HFFc6 (cell line): Measurements from ENCODE around the gene POLR1H. TPM values are rescaled to one million over a fixed set of nuclear protein-coding genes. Genes with fewer than 3 reads are reported as not detected.

Source experiments
- DNase-seq: peaks from one replicate; pipeline ENCODE4 v3.0.0-alpha.2; 2018
- H3K27ac Mint-ChIP-seq: 2 replicates; pipeline ENCODE4 v1.8.0; 2020; ENCODE audit warnings: mild to moderate bottlenecking, mixed read lengths
- H3K27me3 Mint-ChIP-seq: 2 replicates; pipeline ENCODE4 v1.8.0; 2021; ENCODE audit warnings: mild to moderate bottlenecking, moderate library complexity, mixed read lengths; ENCODE audit not compliant: insufficient read depth
- H3K36me3 Mint-ChIP-seq: 2 replicates; pipeline ENCODE4 v1.8.0; 2021; ENCODE audit warnings: low read depth, mixed read lengths
- H3K4me1 Mint-ChIP-seq: 2 replicates; pipeline ENCODE4 v1.8.0; 2020; ENCODE audit warnings: low read depth, mixed read lengths
- H3K4me3 Mint-ChIP-seq: 2 replicates; pipeline ENCODE4 v1.8.0; 2020; ENCODE audit warnings: mild to moderate bottlenecking, moderate library complexity, mixed read lengths
- H3K9me3 Mint-ChIP-seq: 2 replicates; pipeline ENCODE4 v1.8.0; 2020; ENCODE audit warnings: mild to moderate bottlenecking, mixed read lengths
- CTCF ChIP-seq: fragments of 200-600 bp; sonication (generic); IDR thresholded peaks from 2 replicates; pipeline ENCODE4 v1.5.0; 2021; ENCODE audit warnings: antibody characterized with exemption, mild to moderate bottlenecking
- total RNA-seq, 6 experiments: library from RNA; stranded (reverse); fragmentation: NEBNext Ultra II Directional; extraction: Animal tissue kit (Norgen Biotek cat#: 25700); gene quantifications; 2 replicates in 1 of 6; 3 replicates in 5 of 6; pipeline ENCODE4 v1.2.3, GENCODE V29; 2021

POLR1H gene
- total RNA-seq, 6 experiments from 2014 or later: 18.6 to 28.3 (median 23.9) TPM

- peaks cover 67% of the 10 kb centered on the region for H3K27me3 Mint-ChIP-seq
- no peak within 1 kb of the TSS for H3K27ac Mint-ChIP-seq
- peak within 1 kb of the TSS; percentile 41; the same call in 1 of the 2 replicates for H3K4me3 Mint-ChIP-seq
- peaks cover 10% of the 10 kb centered on the region for H3K4me1 Mint-ChIP-seq
- no peaks in the 10 kb centered on the region for H3K9me3 Mint-ChIP-seq
- DNase-seq: no peak
- TF ChIP-seq CTCF: no peak
- H3K36me3 Mint-ChIP-seq: peaks cover 16% of the 10 kb centered on the region
Observed at GRCh38 chr6:30075094-30075789, 14.2 kb downstream of the POLR1H start, which contains the start of gene RNF39. Gene RNF39, minus strand, starts transcription at chr6:30075769. Its CDS starts 184 bp downstream, at chr6:30075585.

DNA sequence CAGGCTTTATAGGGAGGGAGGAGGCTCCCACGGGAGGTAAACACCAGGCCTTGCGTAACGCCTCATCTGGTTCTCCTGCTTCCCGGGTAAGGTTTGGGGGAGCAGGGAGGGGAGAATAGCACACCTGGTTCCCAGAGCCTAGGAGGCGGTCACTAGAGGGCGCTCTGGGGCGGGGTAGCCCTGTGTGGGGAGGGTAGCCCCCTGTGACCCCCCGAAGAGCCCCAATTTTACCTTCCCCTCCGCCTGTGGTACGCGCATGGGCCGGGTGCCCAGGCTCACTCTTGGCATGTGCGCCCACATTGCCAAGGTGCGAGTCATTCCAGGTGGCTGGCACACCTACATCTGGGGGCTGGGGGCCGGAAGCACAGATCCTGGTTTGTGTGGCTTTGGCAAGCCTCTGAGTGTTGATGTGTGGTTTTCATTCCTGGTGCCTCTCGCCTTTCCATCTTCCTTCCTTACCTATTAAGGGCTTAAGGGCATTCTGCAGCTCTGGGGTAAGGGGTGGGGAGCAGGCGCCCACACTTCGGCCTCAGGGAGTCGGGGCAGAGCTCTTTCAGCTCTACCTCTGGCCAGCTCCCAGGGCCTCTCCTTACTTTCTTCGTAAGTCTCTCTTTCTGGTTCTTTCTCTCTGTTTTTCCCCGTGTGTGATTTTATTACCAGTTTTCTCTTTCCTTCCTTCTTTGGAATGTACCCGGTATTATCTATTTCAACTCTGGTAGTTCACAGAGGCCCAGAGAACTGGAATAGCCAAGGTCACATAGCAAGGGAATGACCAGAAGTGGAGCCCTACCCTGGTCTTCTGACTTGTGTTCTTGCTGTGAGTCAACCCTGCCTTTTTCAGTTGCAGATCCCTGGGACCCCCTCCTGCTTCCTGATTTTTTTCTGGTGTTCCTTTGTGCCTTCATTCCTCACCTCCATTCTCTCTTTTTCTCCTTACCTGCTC lies 15.0 kb downstream of the POLR1H start:
- peaks cover 8% of the 10 kb centered on the region; the same call in 1 of the 2 replicates for H3K36me3 Mint-ChIP-seq
- H3K4me3 Mint-ChIP-seq: peak overlapping the region; percentile 7; the same call in 1 of the 2 replicates
- peak; percentile 61; the same call in 1 of the 2 replicates for TF ChIP-seq CTCF
- peaks cover 68% of the 10 kb centered on the region for H3K27me3 Mint-ChIP-seq
- peaks cover 10% of the 10 kb centered on the region for H3K4me1 Mint-ChIP-seq
- H3K9me3 Mint-ChIP-seq: no peaks in the 10 kb centered on the region
- DNase-seq: no peak
- no peak overlapping the region for H3K27ac Mint-ChIP-seq

DNA sequence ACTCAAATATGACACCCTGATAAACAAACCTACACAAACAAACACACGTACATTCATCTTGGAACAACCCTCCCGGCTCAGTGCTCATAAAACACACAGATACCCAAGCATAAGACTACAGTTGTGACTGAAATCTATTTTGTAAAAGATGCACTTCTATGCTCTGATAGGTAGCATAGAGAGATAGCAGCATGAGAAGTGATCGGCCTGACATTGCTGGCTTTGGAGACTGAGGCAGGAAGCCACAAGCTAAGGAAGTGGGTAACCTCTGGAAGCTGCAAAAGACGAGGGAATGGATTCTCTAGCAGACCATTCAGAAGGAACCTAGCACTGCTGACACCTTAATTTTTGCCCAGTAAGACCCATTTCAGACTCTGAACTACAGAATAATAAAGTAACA lies 16.2 kb downstream of the POLR1H start:
- Mint-ChIP-seq H3K9me3 (no peaks in the 10 kb centered on the region), H3K4me1 (peaks cover 10% of the 10 kb centered on the region), H3K27me3 (peaks cover 61% of the 10 kb centered on the region), H3K4me3 (no peak overlapping the region), H3K27ac (no peak overlapping the region), H3K36me3 (peaks cover under 1% of the 10 kb centered on the region; the same call in 1 of the 2 replicates)
- DNase-seq: no peak
- no peak for TF ChIP-seq CTCF

DNA sequence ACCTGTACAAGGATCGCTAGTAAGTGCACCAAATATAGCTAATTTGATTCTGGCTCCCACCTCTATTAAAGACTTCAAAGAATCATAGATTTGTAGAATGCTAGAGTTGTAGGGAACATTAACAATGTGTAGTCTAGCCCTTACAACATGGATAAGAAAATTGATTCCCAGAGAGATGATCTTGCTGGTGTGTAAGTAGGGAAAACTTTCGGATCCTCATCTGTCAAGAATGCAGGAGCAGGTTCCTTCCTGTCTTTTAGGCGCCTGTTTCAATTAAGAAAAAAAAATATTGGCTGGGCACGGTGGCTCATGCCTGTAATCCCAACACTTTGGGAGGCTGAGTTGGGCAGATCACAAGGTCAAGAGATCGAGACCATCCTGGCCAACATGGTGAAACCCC lies 26.8 kb downstream of the POLR1H start:
- H3K27me3 Mint-ChIP-seq: peaks cover 46% of the 10 kb centered on the region
- no peaks in the 10 kb centered on the region; the same call in 1 of the 2 replicates for H3K9me3 Mint-ChIP-seq
- no peak for DNase-seq
- H3K27ac Mint-ChIP-seq: no peak overlapping the region
- no peak overlapping the region for H3K4me3 Mint-ChIP-seq
- H3K4me1 Mint-ChIP-seq: peaks cover 20% of the 10 kb centered on the region
- H3K36me3 Mint-ChIP-seq: peaks cover 6% of the 10 kb centered on the region; the same call in 1 of the 2 replicates
- no peak for TF ChIP-seq CTCF

GRCh38 chr6:30091577-30092381 lies 30.7 kb downstream of the POLR1H start:
- no peak for TF ChIP-seq CTCF
- peak; percentile 86 for DNase-seq
- Mint-ChIP-seq H3K27ac (peak overlapping the region; percentile 67), H3K27me3 (peaks cover 46% of the 10 kb centered on the region), H3K36me3 (peaks cover 6% of the 10 kb centered on the region; the same call in 1 of the 2 replicates), H3K4me1 (peaks cover 29% of the 10 kb centered on the region), H3K9me3 (no peaks in the 10 kb centered on the region; the same call in 1 of the 2 replicates), H3K4me3 (peak overlapping the region; percentile 9)
